GM21825 (cell line): ENCODE data around the gene B3GALT6.

Experiments used
- ATAC-seq: cut with Tn5 transposase; IDR thresholded peaks from one replicate; pipeline ENCODE4 v1.9.1; 2021; ENCODE audit warnings: mild to moderate bottlenecking, moderate library complexity; ENCODE audit not compliant: unreplicated experiment

The B3GALT6 gene

DNA sequence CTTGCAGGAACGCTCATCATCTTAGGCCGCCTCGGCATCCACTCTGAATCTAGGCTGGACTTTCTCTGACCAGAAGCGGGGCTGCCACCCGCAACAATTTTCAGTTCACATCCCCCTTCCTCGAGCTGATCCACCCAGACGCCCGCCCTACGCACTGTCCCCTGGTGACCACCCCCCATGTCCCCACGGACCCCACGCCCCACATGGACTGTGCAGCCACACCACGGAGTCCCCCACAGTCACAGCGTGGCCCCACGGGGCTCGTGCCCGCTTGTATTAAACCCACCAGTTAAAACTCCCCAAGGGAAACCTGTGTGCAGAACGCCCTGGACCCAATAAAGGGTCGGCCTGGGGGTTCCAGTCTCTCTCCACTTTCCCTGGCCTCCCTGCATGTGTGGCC, 27.5 kb downstream of the B3GALT6 start:
- ATAC-seq: no peak

DNA sequence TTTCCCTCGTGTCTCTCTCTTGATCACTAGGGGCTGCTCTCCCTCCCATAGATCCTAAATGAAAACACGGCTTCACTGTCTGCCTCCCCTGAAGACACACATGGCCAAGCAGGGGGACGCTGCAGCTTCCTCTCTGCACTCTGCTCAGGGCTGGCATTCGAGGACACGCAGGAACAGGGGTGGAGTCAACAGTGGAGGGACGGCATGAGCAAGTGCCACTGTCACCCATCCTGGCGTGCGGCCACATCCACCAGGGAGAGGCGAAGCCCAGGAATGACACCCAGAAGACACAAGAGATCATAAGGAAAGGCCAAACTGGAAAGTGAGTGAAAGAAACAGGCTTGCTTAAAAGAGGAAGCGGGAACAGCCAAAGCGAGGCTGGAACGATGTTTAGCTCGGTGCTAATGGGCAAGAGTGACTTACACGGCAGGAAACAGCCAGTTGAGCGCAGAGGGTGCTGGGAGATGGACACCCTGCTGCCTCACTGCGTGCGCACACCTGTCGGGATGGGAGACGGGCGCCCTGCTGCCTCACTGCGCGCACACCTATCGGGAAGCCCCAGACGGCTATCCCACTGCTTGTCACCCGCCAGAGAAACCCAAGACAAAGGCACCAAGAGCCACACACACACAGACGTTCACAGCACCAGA, 28.0 kb downstream of the B3GALT6 start:
- no peak for ATAC-seq

- ATAC-seq: no peak
These were observed 29.0 kb downstream of the B3GALT6 start for GRCh38 chr1:1260843-1261560.

DNA sequence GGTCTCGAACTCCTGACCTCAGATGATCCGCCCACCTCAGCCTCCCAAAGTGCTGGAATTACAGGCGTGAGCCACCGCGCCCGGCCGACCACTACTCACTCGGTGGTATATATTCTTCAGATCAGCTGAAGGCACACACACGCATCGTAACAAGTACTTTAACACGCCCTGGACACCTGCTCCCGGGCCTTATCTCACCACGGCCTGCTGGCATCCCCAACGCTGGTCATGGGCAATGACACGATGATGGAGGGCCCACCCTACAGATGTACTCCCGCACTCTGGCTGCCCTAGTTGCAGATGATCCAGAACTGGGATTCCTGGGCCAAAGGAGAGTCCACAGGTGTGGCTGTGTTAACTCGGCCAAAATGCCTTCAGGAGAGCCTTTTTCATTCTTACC, 30.0 kb downstream of the B3GALT6 start:
- ATAC-seq: no peak

DNA sequence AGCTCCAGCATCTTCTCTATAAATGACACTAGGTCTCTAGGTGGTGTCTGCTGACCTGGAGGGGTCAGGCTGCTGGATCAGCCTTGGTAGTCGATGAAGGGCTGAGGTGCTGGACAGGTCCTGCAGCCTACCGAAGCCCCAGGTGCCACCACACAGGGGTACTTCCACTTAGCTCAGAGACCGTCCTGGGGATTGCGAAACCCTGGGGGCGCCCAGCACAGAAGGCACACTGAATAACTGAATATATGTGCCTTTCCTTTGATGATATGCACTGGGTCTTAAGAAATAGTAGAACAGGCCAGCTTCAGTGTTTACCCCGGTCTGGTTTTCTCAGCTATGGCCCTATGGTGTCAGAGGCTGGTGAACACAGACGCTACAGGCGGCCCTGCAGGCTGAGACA, 30.7 kb downstream of the B3GALT6 start:
- no peak for ATAC-seq

DNA sequence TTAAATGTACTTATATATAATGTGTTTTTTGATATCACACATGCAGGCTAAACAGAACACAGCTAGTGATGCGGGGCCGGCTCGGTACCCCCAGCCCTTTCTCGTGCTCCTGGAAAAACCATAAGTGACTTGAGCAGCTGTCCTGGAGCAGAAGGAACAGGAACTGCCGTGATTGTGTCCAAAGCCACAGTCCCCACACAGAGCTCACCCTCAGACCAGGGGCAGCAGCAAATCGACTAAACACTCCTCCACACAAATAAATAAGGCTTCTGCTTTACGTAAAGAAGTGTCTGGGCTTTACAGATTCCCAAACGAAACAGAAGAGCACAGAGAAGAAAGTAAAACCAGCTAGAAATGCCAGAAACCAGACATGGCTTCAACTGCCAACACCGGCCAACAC, 32.0 kb downstream of the B3GALT6 start:
- ATAC-seq: no peak

DNA sequence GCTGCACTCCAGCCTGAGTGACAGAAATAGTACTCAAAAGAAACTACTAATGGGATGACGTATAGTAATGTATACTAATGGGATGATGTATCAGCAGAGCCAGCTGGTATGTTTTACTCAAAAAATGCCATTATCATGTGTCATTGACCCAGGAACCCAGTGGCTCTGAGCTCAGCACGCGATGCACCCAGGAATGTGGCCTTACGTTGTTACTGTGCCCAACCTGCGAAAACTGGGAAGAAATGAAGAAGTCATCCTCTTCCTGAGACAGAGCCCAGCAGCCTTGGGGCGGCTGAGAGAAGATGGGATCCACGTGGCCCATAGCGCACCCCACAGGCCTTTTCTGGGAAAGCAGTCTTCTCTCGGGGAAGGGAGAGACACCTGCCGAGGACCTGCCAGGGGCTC, 32.8 kb downstream of the B3GALT6 start:
- ATAC-seq: no peak

DNA sequence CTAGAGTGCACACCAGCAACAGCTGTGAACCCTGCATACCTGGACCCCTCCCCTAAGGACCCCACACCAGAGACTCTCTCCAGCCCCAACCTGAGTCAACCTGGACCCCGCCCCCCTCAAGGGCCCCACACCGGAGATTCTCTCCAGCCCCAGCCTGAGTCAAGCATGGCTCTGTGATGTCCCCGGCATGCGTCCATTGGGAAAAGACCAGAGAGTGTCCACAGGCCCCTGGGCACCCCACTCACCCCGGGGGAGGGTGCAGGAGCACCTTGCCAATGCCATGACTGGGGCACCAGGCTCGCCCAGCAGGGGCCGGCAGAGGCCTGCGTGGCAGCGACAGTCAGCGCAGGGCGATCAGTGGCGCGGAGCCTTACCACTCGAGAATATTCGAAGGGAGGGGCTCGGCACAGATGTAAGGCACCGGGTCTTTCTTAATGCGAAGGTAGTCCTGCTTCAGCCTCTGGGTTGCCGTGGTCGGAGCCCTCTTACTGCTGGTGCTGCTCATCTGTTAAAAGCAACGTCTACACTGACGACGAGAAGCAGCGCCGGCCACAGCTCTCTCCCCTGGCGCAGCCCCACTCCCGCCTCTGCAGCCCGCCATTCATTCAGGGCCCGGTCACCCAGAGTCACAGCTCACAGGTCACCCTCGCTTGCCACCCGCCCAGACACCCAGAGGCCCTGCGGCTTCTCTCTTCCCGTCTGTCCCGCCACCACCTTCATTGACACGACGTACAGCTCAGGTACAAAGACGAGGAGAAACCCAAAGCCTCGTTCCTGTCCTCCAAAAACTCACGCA, 35.6 kb downstream of the B3GALT6 start:
- ATAC-seq: no peak

DNA sequence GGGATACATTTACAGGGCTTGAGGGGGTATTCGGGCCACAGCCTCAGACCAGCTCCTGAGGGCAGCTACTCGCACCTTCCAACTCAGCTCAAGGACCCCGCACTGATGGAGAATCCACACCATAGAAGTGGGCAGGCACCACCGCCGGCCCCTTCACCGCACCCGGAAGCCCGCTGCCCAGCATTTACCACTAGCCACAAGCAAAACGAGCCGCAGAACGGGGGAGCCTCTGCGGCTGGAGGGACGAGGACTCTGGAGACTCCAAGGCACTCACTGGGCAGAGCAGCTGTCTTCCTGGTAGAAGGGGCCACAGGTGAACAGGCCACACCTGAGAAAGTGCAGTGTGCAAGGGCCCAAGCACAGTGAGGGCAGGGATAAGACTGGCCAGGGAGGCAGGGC, 36.2 kb downstream of the B3GALT6 start:
- no peak for ATAC-seq

- ATAC-seq: no peak
These were observed 38.8 kb downstream of the B3GALT6 start for GRCh38 chr1:1270813-1271212.

- ATAC-seq: no peak
These were observed 40.5 kb downstream of the B3GALT6 start for GRCh38 chr1:1272341-1273208.

DNA sequence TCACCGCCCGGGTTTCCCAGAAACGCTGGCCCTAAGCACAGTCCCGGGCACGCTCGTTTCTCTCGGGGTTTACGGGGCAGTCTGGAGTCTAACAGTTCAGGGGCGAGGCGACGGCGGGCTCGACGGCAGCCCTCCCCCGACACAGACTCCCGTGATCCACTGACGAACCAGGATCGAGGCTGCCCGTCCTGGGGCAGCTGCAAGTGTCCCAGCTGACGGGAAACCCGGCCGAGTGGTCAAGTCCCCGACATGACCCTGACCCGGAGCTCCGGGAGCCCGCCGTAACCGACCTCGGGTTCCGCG, 41.1 kb downstream of the B3GALT6 start:
- no peak for ATAC-seq

DNA sequence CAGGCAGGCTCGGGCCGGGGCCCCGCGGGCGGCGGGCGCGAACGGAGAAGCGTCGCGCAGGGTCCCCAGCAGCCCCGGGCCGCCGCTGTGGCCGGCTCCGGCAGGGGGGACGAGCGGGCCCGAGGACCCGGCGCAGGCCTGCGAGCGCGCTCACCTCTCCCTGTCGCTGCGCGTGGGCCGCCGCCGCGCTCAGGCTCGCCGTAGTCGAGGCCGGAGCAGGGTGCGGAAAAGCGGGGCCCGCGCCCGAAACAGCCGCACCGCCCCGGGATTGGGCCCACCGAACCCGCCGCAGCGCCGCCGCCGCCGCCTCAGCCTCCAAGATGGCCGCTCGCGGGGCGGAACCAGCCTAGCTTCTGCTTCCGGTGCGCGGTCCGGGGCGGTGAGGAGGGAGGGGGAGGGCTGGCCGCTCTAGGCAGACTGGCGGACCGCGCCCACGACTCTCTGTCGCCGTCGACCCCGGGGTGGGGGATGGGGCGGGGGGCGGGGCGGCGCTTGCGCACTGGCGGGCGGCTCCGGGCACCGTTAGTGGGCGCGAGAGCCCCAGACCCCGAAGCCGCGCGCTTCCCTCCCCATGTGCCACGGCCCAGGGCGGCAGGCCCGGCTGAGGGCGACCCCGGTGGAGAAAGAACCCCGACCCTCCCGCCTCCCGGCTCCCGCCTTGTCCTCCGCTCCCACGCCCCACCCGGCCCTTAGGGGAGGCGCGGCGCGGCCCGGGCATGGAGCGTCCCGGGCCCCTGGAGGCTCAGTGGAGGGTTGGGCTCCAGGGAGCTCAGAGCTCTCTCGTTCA, 41.7 kb downstream of the B3GALT6 start, which contains the start of gene UBE2J2:
Gene UBE2J2 (minus strand): TSS at position 343 of the 787 bp plus-strand sequence. CDS start 5,862 bp downstream, outside the sequence.
- peak; percentile 78 for ATAC-seq

- peak; percentile 18 for ATAC-seq
These were observed 42.4 kb downstream of the B3GALT6 start for GRCh38 chr1:1274299-1274930.

GRCh38 chr1:1274931-1275431, 42.9 kb downstream of the B3GALT6 start:
- no peak for ATAC-seq

DNA sequence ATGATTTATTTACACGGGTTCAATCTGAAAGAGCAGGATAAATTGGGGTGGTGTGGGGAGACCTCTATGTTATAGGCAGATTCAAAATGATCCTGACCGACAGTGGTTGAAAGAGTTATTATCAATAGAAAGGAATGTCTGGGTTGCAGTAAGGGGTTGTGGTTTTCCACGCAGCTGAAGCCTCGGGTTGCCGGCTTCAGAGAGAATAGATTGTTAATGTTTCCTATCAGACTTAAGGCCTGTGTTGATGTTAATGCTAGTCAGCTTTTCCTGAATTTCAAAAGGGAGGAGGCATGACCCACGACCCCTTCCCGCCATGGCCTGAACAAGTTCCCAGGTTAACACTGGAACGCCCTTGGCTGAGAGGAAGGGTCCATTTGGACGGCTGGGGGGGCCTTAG, 43.8 kb downstream of the B3GALT6 start:
- no peak for ATAC-seq

DNA sequence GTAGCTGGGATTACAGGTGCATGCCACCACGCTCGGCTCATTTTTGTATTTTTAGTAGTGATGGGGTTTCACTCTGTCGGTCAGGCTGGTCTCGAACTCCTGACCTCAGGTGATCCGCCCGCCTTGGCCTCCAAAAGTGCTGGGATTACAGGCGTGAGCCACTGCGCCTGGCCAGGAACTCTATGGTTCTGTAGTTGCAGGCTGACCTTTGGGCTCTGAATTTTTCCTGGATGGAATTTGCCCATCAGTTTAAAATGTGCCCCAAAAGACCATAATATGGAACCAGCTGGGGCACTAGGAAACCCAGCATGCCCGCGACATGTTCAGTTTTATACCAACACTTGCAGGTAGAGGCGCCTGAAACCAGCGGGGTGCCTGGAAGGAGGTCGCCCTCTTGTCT, 46.6 kb downstream of the B3GALT6 start:
- ATAC-seq: no peak

- no peak for ATAC-seq
These were observed 47.0 kb downstream of the B3GALT6 start for GRCh38 chr1:1279028-1279427.

DNA sequence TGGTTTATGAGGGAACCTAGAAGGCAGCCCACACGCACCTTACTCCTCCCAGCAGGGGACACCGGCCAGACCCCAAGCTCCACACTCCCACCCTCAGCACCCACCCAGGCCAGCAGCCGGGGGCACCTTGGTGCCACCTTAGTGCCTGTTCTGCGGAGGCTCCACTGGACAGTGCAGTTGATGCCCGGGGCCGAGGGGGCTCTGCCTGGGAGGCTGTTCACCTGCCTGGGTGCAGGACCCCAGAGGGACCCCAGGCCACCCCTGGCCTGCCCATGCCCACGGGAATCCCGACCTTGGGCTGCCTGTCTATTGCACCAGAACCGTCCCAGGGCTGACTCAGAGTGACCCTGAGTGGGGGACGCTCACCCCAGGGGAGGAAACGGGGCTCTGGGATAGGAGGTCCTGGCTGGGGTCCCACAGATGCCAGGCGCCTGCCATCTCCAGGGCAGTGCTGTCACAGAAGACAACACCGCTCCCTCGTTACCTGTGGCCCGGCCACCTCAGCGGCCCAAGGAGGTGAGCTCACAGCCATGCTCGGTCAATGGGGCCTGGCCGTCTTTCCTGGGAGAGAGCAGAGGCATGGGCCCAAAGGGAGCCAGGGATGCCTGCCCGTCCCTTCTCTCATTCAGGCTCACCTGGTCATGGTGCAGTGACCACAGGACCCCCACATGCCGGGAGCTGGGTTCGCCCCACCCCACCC, 48.9 kb downstream of the B3GALT6 start:
- ATAC-seq: no peak
